ENCODE measurements around the gene ATP2C1.

Gene ATP2C1

DNA sequence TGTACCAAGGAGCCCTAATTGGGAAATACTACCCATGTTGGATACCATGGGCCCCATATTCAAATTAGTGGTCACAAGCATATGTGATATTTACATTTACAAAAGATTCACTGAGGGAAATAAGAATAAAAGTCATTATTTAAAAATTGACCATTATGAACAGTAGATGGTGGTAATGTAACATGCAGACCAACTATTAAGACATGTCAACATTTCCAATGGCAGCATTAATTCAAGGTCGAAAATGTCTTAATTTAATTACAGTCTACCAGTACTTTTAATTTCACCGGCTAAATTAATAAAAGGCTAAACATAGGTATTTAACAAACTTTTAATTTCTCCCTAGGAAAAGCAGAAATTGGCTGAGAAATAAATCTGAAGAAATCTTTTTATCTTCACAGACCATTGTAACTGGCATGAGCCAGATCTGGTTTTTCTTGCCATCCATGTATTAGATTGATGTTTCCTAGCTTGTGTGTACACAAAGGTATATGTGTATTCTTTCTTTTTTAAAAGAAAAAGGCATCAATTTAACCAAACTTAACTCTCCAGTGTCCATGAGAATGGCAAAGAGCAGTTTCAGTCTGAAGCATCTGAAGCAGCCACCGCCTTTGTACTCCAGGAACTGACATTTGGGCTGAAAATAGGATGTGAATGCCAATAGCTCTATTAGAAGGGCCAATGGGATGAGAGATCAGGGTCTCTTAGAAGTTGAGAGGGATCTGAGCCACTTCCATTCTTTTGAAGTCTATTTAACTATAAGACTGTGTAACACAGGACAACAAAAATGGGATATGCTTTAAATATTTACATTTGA lies 159.4 kb downstream of the ATP2C1 start:
- DNase-seq = no peak

All from stimulated activated CD4-positive, alpha-beta T cell treated with anti-CD3 and anti-CD28 coated beads, Interleukin-4, amount 100 ng/mL, for 1 hour (primary cell).